ENCODE measurements around the gene GPC1.

GPC1 gene

DNA sequence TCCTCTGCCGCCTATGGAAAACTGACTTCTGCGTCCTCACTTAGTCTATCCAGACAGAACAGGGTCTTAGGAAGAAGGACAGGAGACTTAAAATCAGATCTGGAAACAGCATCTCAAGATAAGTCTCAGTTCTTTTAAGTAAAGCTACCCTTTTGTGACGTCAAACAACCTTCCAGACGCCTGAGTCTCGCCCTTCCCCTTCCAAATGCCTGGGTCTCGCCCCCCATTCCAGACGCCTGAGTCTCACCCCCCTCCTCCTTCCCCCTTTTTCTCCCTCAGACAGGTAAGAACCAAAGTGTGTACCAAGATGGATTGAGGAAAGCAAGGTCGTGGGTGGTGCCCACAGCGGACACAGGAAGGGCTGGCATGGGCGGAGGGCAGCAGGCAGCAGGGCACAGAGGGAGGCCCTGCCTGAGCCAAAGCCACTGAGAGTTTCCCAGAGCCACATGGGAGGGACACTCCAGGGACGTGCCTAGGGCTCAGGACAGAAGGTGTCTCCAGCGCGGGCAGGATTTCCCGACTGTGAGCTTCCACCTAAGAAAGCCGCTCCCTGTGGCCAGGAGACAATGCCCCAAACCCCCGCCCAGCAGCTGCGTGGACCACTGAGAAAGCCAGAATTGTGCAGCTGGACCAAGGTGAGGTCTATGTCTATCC is 71.1 kb downstream of the GPC1 start:
- no peak overlapping the region for H3K27ac ChIP-seq
- TF ChIP-seq, protein P1, sequence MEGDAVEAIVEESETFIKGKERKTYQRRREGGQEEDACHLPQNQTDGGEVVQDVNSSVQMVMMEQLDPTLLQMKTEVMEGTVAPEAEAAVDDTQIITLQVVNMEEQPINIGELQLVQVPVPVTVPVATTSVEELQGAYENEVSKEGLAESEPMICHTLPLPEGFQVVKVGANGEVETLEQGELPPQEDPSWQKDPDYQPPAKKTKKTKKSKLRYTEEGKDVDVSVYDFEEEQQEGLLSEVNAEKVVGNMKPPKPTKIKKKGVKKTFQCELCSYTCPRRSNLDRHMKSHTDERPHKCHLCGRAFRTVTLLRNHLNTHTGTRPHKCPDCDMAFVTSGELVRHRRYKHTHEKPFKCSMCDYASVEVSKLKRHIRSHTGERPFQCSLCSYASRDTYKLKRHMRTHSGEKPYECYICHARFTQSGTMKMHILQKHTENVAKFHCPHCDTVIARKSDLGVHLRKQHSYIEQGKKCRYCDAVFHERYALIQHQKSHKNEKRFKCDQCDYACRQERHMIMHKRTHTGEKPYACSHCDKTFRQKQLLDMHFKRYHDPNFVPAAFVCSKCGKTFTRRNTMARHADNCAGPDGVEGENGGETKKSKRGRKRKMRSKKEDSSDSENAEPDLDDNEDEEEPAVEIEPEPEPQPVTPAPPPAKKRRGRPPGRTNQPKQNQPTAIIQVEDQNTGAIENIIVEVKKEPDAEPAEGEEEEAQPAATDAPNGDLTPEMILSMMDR (conservative IDR thresholded peaks at IDR 0.05), result no peak
- no peak for TF ChIP-seq ZFX (IDR thresholded peaks at IDR 0.05)

- H3K27ac ChIP-seq, result no peak overlapping the region
- no peak for TF ChIP-seq ZFX (IDR thresholded peaks at IDR 0.05)
- TF ChIP-seq, protein P1 (conservative IDR thresholded peaks at IDR 0.05), result no peak
Observed at GRCh38 chr2:240507060-240507777, 71.8 kb downstream of the GPC1 start.

DNA sequence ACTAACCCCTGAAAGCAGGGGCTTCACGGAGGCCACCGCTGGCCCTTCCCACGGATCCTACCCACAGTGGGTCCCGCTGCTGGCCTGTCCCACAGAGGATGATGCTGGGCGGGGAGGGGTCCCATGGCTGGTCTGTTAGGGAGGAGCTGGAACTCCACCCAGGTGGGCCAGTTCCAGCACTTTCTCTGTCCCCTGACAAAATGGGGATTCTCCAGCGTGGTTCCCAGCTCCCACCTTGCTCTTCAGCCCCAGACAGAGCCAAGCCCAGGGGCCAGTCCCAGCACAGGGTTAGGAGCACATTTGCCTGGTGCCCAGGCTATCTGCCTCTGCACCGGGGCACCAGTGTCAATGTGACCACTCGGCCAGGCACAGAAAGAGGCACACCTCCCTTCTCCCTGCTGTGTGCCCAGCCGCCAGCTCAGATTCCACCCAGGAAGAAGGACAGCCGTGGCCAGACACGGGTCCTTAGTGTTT is 72.4 kb downstream of the GPC1 start:
- TF ChIP-seq, protein P1 (conservative IDR thresholded peaks at IDR 0.05), result no peak
- TF ChIP-seq ZFX (IDR thresholded peaks at IDR 0.05), result no peak
- H3K27ac ChIP-seq, result no peak overlapping the region

DNA sequence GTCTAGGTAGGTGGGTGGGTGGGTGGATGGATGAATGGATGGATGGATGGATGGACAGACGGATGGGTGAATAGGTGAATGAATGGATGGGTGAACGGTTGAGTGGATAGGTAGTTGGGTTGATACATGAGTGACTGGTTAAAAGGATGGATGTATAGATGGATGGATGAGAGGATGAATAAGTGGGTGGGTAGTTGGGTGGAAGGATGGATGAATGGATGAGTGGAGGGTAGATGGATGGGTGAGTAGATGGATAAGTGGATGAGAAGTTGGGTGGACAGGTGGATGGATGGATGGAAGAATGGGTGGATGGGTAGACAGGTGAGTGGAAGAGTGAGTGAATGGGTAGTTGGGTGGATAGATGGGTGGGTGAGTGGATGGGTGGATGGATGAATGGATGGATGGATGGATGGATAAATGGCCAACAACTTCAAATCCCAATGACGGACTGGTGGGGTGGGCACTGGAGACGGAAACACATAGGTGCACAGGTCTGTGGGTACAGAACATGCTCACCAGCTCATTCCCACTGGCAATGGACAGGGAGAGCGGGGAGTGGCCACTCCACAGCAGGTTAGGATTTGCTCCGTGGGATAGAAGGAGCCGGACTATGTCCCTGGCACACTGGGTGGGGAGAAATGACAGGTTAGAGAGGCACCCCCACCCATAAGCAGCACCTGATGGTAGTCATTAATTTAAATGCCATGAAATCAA is 73.5 kb downstream of the GPC1 start:
- TF ChIP-seq ZFX (IDR thresholded peaks at IDR 0.05), result no peak
- H3K27ac ChIP-seq, result no peak overlapping the region

- TF ChIP-seq, protein P1 (conservative IDR thresholded peaks at IDR 0.05), result no peak
- no peak for TF ChIP-seq ZFX (IDR thresholded peaks at IDR 0.05)
- H3K27ac ChIP-seq, result no peak overlapping the region
Observed at GRCh38 chr2:240509667-240510512, 74.4 kb downstream of the GPC1 start.

GRCh38 chr2:240510513-240511210 is 75.2 kb downstream of the GPC1 start:
- TF ChIP-seq ZFX (IDR thresholded peaks at IDR 0.05), result no peak

DNA sequence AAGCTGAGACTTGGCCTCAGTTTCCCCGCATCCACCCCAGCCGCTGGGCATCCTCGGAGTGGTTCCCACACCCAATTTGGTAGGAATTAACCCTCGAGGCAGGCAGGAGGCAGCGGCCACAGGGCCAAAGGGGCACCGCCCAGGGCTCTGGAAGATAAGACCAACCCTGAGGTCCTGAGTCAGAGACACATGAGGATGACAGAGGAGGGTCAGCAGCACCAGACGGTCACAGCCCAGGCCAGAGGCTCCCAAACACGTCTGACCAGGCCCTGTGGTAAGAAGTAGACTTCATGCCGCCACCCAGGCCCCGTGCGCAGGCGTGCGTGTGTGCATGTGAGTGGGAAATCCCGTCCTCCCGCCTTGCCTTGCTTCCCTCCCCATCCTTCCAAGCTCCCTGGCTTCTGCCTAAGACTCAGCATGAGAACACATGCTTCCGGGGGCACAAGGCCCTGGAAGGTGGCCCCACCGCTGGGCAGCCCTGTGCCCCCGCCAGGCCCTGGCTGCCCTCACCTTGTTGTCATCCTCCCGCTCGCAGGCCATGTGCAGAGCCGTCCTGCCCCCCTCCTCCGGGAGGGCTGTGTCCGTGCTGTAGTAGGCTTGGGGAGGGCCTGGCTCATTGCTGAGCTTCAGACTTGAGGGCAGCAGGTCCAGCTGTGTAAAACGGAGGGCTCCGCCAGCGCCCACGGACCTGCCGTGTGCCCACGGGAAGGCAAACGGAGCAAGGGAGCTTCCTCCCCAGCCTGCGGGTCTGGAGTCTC is 76.1 kb downstream of the GPC1 start:
- no peak overlapping the region for H3K27ac ChIP-seq
- no peak for TF ChIP-seq ZFX (IDR thresholded peaks at IDR 0.05)
- TF ChIP-seq, protein P1 (conservative IDR thresholded peaks at IDR 0.05), result no peak

More at GRCh38 chr2:240510513-240511210, 75.2 kb downstream of the GPC1 start:
- no peak overlapping the region for H3K27ac ChIP-seq

Data from C4-2B (cell line).